NCI-H748 (cell line): Measurements from ENCODE around the gene CORO6.

Experiments used
- DNase-seq: peaks from one replicate; lab custom pipeline; 2025; ENCODE audit not compliant: unreplicated experiment; lab: John Stamatoyannopoulos, UW

The CORO6 gene

DNA sequence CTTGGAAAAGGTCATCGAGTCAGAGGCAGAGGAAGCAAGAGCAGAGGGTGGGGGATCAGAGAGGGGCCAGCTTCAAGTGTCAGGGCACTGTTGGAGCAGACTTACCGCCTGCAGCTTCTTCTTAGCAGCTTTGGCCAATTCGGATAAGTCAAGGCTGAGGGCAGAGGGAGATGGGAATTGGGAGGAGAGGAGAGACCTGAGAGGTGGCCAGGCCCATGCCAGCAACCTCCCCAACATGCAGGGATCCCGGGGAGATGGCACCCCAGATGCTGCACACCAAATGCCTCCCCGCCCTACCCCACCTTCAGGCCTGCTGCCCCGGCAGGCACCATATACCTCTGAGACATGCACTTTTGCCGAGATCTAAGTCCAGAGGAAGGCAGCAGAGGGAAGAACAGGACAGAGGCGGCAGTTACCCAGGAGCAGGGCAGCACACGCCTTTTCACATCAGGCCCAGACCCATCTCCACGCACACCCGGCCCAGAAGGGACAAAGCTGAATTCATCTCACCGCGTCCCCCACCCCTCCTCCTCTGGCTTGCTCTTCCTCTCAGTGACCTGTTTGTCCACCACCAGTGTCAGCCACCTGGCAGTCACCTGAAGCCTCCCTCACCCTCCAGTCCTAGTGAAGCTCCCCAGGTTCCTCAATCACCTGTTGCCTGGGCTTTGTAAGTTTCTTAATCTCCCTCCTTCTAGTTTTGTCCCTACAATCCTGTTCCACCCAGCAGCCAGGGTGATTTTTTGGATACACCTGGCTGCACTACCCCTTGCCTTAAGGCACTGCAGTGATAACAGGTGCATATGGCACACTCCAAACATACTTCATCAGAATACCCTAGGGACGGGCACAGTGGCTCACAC lies 43.9 kb downstream of the CORO6 start:
- DNase-seq: no peak

GRCh38 chr17:29577385-29578211 lies 45.1 kb downstream of the CORO6 start:
- no peak for DNase-seq

GRCh38 chr17:29577001-29577370 lies 45.7 kb downstream of the CORO6 start:
- DNase-seq: no peak

GRCh38 chr17:29576214-29577000 lies 46.3 kb downstream of the CORO6 start:
- no peak for DNase-seq

DNA sequence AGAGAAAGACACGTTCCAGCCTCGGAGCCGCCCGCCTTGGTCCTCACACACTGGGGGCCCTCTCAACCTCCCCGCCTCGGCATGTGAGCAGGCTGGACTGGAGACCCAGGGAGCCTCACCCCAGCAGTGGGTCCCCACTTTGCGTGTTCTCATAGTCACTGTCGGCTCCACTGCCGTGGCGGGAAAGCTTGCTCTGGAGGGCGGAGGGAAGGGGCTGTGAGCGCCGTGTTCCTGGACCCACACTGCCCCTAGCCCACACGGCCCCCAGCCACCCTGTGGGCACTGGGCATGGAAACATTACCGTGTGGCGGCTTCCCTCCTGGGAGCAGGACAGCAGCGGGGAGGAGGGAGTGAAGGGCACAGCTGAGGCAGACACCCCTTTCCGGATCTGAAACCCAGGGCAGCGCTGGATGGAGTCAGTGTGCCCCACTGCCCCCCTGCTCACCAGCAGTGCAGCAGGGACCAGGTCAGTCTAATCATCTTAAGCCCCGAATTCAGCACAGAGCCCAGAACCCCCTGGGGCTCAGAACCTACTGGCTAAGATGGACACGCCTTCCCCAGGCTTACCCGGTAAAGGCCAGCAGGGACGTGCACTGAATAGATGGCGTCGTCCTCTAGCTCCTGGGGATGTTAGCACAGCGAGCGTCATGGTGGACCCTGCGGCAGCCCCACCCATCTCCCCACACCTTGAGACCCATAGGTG lies 47.0 kb downstream of the CORO6 start:
- DNase-seq: no peak

- no peak for DNase-seq
These were observed 47.8 kb downstream of the CORO6 start for GRCh38 chr17:29574732-29575510.

DNA sequence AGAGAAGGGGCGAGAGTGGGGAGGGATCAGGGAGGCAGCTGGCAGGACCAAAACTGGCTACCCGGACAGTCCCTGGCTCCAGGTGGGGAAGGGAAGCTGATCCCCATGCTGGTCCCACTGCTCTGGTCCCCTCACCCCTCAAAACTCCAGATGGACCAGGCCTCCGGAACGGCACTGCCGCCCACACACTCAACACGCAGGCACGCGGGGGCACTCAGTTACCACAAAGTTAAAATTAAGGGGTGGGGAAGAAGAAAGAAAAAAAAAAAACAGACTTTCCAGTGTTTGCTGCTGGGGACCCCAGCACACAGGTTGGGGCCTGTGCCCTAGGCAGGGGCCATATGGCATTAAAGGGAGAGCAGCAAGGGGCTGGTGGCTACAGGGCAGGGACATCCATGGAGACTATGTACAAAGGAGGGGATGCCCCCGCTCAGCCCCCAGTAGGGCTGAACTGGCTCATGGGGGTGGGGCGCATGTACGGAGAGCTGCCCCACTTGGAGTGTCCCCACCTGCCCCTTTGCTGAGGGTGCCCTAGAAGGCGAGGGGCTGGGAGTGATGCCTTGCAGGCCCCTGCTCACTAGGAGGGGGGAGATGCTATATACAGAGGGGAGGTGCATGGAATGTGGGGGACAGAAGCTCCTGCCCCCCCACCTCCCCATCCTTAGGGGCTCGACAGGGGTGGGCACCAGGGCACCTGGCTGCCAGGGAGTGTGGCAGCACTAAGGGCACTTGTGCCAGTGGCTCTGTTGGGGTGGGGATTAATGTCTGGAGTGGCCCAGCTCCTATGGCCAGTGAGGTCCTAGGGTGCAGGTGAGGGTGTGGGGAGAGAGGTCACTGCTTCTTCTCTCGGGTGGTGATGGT lies 48.6 kb downstream of the CORO6 start:
- DNase-seq: no peak

DNA sequence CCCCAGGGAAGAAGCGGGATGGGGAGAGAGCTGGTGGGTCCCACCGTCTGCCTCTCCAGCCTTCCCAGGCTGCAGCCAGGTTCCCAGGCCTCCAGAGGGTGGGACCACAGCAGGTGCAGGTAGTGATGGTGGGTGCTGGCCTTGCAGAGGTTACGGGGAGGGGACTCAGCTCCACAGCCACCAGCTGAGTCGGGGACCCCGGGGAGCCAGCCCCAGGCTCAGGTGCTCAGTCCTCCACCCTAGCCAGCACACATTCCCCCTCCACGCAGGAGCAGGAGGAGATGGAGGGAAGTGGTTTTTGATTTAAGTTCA lies 49.2 kb downstream of the CORO6 start:
- DNase-seq: no peak

- no peak for DNase-seq
These were observed 49.8 kb downstream of the CORO6 start for GRCh38 chr17:29572691-29573557.

- DNase-seq: no peak
These were observed 50.6 kb downstream of the CORO6 start for GRCh38 chr17:29571883-29572681.

- no peak for DNase-seq
These were observed 51.2 kb downstream of the CORO6 start for GRCh38 chr17:29571486-29571882.

- no peak for DNase-seq
These were observed 52.2 kb downstream of the CORO6 start for GRCh38 chr17:29570521-29570920.

DNA sequence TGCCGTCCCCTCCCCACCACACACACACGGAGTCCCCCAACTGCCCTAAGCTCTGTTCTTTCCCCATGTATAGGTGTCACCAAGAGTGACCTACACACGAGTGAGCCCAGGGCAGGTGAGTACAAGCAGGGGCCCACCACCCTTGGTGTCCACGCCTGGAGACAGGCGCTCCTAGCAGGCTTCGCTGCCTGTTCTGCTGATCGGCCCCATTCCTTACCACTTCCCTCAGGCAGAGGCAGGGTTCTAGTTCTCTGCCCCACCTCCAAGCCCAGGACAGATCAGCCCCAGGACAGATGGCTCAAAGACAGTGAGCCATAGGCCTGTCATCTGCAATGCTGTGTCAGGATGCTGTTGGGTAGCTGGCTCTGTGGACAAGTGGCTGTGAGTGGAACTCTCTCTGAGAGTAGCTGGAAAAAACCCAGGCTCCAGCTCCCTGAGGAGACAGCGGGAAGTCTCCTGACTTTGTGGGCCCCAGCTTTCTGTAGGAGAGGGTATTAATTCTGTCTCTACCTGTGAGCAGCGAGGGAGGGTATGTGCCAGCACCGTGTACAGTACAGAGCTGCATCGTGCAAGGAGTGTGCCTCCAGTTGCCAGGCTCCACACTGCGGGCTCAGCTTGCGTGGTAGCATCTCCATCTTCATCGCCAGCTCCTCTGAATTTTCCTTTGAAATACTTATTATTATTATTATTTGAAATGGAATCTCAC lies 53.3 kb downstream of the CORO6 start:
- DNase-seq: no peak

GRCh38 chr17:29568331-29569244 lies 54.1 kb downstream of the CORO6 start, which contains the start of gene TP53I13:
TSS of gene TP53I13 (plus strand) at chr17:29568701. CDS start at chr17:29568759, 58 bp downstream.
- peak; percentile 92 for DNase-seq

DNA sequence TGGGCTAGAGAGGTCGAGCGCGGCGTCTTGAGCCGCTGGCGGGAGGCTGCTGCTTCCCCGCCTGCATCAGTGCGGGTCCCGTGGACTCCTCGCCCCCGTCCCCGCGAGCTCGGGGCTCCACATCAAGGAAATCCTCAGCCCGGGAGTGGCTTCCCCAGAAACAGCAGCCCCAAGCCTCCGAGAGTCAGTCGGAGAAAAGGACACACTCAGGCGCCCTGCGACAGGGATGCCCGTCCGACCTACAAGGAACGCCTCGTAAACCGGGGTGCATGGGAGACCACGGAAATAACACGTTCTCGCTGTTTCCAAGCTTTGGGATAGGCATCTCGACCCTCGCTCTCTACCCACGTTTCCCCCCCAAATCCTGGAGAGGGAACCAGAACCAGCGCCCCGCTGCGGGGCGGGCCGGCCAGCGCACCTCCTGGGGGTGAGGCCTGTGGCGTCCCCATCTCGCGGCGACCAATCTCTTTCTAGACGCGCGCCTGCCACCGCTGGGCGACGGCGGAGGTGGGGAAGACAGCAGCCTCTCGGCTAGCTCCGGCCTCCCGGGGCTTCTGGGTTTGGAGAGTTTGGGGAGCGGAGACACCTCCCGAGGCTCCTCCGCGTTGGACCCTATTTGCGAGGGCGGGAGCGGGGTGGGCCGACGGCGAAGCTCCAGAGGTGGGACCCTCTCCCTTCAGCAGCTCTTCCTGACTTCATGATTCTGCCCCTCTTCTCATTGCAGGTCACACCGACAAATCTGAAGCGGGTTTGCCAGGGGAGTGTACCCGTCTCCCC lies 55.0 kb downstream of the CORO6 start:
- peak; percentile 81 for DNase-seq
